ENCODE measurements around the gene VWCE. TPM values are rescaled to one million over a fixed set of nuclear protein-coding genes. Genes with fewer than 3 reads are reported as not detected.
A peak's percentile ranks its signal among the peaks of the same experiment; 100 is the strongest.

VWCE gene
- total RNA-seq, 1 donor from 2014 or later, result 1.0 TPM

GRCh38 chr11:61293867-61294716 is 1.0 kb downstream of the VWCE start:
- intact Hi-C loops (cut with DNase I), result no loop called here

GRCh38 chr11:61292356-61292755 is 2.8 kb downstream of the VWCE start:
- DNase-seq (ENCODE audit: missing footprints) (no peak), ATAC-seq (no peak)
- intact Hi-C loops (cut with DNase I), result no loop called here

More at GRCh38 chr11:61293867-61294716, 1.0 kb downstream of the VWCE start:
- ATAC-seq (peak; percentile 60), DNase-seq (ENCODE audit: missing footprints) (peak; percentile 74)

DNA sequence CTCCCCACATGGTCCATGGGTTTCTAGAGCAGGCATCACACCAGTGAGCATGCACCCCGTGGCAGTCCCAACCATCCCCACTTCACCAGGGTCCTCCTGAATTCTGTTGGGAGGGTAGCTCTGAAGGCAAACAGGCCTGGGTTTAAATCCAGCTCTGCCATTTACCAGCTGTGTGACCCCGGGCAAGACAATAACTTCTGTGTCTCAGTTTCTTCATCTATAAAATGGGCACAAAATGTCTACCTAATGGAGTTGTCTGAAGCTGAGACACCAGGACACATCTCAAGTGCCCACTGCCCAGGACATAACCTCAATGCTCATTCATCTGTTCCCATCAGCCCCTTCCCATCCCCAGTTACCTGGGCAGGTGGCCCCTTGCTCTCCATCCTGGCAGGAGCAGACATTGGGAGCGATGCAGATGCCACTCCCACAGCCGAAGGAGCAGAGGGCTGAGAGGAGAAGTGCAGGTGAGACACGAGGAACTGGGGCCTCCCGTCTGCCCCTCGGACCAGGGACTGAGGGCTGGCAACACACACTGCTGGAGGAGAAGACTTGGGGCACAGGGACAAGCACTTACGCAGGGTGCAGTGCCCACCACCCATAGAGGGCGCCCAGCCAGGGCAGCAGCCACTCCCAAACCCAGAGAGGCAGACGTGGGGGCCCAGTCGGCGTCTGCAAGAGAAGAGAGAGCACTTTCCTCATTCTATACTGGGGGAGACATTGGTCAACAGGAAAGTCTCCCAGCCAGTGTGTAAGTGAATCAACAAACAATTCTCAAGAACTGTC is 4.0 kb downstream of the VWCE start:
- no peak for ATAC-seq
- no peak for DNase-seq (ENCODE audit: missing footprints)
- intact Hi-C loops (cut with DNase I), result no loop called here

DNA sequence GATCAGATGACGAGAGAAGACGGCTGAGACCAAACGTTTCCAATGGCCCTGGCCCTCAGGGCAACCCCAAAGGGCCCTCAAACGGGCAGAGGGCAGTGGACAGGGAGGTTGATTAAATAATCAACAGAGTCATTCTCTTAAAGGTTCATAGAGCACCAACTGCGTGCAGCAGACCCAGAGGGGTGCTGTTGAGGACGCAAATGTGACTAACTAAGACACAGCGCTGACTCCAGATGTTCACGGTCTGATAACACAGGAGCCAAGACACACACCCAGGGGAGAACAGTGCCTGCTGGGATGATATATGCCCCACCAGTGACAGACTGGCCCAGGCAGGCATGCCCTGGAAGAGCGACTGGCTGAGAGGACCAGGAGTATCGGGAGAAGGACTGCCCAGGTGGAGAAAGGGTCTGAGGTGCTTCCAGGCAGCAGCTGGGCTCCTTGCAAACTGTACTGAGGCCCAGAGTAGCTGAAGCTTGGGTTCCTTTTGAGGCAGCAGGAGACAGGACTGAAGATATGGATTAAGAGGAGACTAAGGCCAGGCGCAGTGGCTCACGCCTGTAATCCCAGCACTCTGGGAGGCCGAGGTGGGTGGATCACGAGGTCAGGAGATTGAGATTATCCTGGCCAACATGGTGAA is 7.7 kb downstream of the VWCE start:
- intact Hi-C loops (cut with DNase I), result no loop called here
- no peak for ATAC-seq
- DNase-seq (ENCODE audit: missing footprints), result no peak

- intact Hi-C loops (cut with DNase I), result no loop called here
These were observed 11.5 kb downstream of the VWCE start for GRCh38 chr11:61283613-61284012.

DNA sequence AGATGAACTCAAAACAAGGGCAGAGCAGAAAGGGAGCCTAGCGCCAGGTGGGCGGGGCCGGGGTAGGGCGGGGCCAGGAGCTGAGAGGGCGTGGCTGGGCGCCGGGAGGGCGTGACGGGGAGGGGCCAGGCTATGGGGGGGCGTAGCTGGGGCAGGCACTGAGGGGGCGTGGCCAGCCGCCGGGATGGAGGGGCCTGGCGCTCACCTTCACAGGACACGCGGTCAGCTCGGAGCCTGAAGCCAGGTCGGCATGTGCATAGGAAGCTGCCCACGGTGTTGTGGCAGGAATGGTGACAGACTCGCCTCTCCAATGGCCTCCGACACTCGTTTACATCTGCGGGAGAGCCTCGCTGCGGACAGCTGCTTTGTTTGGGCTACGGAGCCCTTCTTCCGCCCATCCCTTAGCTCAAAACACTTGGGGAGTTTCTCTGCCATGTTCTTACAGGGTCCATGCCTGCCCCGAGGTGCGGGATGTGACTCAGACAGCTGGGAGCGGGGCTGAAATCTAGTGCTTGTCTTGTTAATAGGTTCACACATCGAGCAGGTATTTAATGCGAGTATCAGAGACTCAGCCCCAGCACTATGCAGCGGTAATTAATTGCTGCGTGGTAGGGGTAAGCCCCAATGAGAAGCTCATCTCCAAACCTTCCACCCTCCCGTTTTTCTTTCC is 13.4 kb downstream of the VWCE start:
- intact Hi-C loops (cut with DNase I), result no loop called here
- ATAC-seq (peak; percentile 47), DNase-seq (ENCODE audit: missing footprints) (no peak)

More at GRCh38 chr11:61283613-61284012, 11.5 kb downstream of the VWCE start:
- DNase-seq (ENCODE audit: missing footprints), result no peak
- ATAC-seq, result no peak

- intact Hi-C loops (cut with DNase I), result no loop called here
- no peak for ATAC-seq
- no peak for DNase-seq (ENCODE audit: missing footprints)
These were observed 14.1 kb downstream of the VWCE start for GRCh38 chr11:61280883-61281580.

- intact Hi-C loops (cut with DNase I), result no loop called here
- DNase-seq (ENCODE audit: missing footprints), result no peak
- ATAC-seq, result no peak
These were observed 15.0 kb downstream of the VWCE start for GRCh38 chr11:61279934-61280659.

DNA sequence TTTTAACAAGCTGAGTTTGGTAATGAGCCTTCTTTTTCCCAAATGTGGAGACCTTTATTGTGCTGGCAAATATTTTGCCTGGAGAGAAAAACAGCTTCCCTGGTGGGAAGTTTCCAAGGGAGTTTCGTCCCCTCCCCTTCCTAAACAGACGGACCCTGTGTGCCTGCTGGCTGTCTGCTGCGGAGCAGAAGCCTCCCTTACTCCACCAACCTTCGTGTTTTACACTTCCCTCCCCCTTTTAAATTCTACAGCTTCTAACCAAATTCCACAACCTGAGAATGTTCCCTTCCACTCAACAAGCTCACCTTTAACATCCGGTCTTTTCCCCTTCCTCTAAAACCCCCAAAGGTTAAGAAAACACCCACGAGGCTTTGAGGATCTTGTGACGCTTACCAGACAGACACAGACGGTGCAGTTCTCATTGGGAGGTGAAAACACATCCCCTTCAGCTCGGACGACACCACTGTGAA is 17.1 kb downstream of the VWCE start:
- intact Hi-C loops (cut with DNase I), result no loop called here

GRCh38 chr11:61277186-61278000 is 17.7 kb downstream of the VWCE start:
- intact Hi-C loops (cut with DNase I), result no loop called here
- ATAC-seq, result no peak
- DNase-seq (ENCODE audit: missing footprints), result no peak

More for the DNA sequence above, 17.1 kb downstream of the VWCE start:
- ATAC-seq, result no peak
- no peak for DNase-seq (ENCODE audit: missing footprints)

DNA sequence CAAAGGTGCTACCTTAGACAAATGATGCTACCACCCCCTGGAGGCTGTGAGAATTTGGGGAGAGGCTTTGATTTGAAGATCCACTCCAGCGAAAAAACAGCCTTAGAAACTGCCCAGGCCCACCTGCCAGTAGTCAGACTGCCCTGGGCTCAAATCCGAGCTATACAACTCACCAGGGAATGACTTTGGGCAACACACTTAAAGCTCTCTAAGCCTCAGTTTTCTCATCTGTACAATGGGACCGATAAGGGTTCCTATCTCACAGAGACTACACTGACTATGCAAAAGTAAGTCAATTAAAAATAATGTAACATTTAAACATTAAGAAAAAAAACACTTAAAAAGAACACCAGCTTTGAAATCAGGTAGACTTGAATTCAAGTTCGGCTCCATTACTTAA is 19.9 kb downstream of the VWCE start:
- ATAC-seq (no peak), DNase-seq (ENCODE audit: missing footprints) (no peak)
- intact Hi-C loops (cut with DNase I), result no loop called here

DNA sequence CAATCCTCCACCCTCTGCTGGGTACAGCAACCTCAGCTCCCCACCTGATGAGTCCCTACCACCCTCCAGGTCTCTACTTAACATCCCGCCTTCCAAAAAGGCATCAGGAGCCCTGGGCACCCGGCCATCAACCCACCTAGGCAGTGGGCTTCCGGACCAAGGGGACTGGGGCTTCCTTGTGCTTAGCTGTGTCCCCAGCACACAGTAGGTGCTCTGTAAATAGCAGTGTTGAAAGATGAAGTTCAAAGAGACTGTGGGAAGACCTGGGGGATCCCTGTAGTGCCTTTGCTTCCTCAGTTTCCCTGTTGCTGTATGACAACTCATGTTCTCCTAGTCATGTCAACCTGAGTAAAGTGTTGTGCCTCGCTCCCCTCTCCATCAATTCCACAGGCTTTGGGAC is 21.0 kb downstream of the VWCE start:
- ATAC-seq (no peak), DNase-seq (ENCODE audit: missing footprints) (no peak)
- intact Hi-C loops (cut with DNase I), result no loop called here

DNA sequence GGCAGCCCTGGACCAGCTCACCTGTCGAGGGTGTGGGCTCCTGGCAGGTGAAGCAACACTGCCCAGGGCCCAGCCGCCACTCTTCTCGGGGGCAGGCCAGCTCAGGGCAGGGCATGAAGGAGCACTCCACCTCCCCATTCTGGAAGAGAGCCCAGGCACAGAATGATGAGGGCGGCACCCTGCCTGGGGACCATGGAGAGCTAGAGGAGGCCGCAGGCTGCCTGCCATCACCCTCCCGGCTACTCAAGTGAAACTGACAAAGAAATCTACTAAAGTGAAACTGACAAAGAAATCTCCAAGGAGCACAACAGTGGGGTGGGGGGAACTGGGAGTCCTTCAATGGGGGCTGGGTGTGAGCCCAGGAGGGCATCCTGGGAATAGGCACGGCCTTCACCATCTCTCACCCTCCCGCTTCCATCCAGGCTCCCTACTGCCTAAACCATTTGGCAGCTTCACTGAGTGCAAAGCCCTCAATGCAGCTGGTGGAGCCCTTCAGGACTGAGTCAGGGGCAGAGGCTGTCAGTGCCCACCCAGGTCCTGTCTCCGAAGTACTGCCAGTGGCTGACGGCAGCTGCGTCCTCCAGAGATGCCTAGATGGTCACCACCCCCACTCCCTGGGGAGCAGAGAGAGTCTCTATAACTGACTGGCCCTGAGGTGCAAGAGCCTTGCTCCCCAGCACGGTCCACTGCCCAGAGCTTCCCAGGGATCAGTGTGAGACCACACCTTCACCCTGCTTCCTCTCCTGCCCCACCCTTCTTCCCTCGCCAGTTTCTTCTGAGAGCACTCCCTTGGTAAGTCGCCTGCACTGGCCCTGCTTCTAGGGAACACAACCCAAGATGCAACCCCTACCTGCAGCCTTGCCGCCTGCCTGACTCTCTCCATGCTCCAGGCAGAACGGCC is 21.7 kb downstream of the VWCE start:
- ATAC-seq, result no peak
- no peak for DNase-seq (ENCODE audit: missing footprints)
- intact Hi-C loops (cut with DNase I), result no loop called here

- intact Hi-C loops (cut with DNase I), result no loop called here
- ATAC-seq, result no peak
- no peak for DNase-seq (ENCODE audit: missing footprints)
These were observed 22.4 kb downstream of the VWCE start for GRCh38 chr11:61272731-61273130.

GRCh38 chr11:61270354-61271076 is 24.6 kb downstream of the VWCE start:
- intact Hi-C loops (cut with DNase I), result no loop called here
- no peak for ATAC-seq
- DNase-seq (ENCODE audit: missing footprints), result no peak

All from Right ventricle myocardium inferior (tissue), 1 donor.